Muscle layer of colon (tissue), 2 donors: ENCODE results near the gene KRTAP19-7.

Experiments
- H3K27ac ChIP-seq: one replicate; pipeline ENCODE4 v1.7.0; 2013; ENCODE audit warnings: low read depth, mild to moderate bottlenecking, low read length, moderate library complexity
- H3K27me3 ChIP-seq, 2 donors: one replicate each; pipeline ENCODE4 v1.7.0; 2013; ENCODE audit warnings: low read length in 2 of 2, mild to moderate bottlenecking in 2 of 2; ENCODE audit not compliant: insufficient read depth in 2 of 2, control insufficient read depth in 1 of 2
- H3K36me3 ChIP-seq: one replicate; pipeline ENCODE4 v1.7.0; 2013; ENCODE audit warnings: mild to moderate bottlenecking, low read length; ENCODE audit not compliant: insufficient read depth
- H3K4me1 ChIP-seq: one replicate; pipeline ENCODE4 v1.7.0; 2013; ENCODE audit warnings: mild to moderate bottlenecking, low read length; ENCODE audit not compliant: insufficient read depth
- H3K4me3 ChIP-seq, 2 donors: one replicate each; pipeline ENCODE4 v1.7.0; 2013; ENCODE audit warnings: low read length in 2 of 2, low read depth in 1 of 2, mild to moderate bottlenecking in 1 of 2, moderate library complexity in 1 of 2
- H3K9ac ChIP-seq: one replicate; pipeline ENCODE4 v1.7.0; 2013; ENCODE audit warnings: low read length
- H3K9me3 ChIP-seq: one replicate; pipeline ENCODE4 v1.7.0; 2013; ENCODE audit warnings: mild to moderate bottlenecking, low read length
- donor health status: abdominal sarcoma.
- donor health status: Adenocarcinoma of cecum.

Gene KRTAP19-7, protein sequence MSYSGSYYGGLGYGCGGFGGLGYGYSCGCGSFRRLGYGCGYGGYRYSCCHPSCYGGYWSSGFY

DNA sequence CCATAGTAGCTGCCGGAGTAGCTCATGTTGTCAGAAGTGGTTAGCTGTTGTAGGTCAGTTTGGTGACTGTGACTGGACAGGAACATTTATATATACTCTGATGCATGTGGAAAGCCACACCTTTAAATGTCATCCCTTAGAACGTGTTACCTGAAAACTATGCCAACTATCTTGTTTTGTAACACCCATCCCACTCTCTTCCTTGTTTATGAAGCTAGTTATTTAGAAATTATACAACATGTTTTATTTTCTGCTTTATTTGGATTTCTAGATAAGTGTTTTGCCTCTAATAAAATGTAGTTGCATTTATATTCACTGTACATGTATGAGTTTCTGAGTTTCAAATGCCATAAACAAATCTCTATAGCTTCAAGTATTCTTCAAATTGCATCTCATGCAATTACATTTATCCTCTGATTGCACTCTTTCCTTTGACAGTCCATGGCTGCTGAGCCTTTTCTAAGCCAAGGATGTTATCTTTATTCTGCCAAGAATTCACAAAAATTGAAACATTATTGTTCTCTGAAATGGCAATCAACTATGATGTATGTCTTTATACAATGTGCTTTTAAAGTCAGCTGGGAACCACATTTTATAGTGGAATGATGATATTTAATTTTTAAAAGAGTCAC, at the start of gene KRTAP19-7:
KRTAP19-7 (minus strand) TSS at position 51 of the 632 bp plus-strand sequence; CDS start at position 26, 25 bp downstream.
- no peak within 1 kb of the TSS for H3K27ac ChIP-seq
- H3K9ac ChIP-seq = no peak within 1 kb of the TSS
- H3K27me3 ChIP-seq = no peaks in the 10 kb centered on the region
- H3K9me3 ChIP-seq = no peaks in the 10 kb centered on the region
- H3K4me3 ChIP-seq = no peak within 1 kb of the TSS
- no peaks in the 10 kb centered on the region for H3K36me3 ChIP-seq
- no peaks in the 10 kb centered on the region for H3K4me1 ChIP-seq

DNA sequence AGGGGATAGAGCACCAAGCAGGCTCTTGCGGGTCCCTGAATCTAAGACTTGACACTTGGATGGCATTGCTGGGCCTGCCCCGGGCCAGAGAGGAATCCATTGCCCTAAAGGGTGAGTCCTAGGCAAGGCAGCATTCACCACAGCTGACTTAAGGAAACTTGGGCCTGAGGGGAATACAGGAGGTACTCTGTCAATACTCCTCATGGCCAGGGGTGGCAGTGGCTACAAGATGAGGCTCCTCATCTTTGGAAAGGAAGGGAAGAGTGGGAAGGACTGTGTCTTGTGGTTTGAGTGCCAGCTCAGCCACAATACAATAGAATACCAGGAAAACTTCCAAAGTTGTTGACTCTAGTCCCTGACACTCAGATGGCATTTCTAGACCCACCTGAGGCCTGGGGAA, 44.9 kb upstream of the KRTAP19-7 start:
- Histone ChIP-seq H3K27ac (no peak overlapping the region), H3K9me3 (no peaks in the 10 kb centered on the region), H3K27me3 (no peaks in the 10 kb centered on the region), H3K4me1 (no peaks in the 10 kb centered on the region), H3K9ac (no peak overlapping the region), H3K4me3 (no peak overlapping the region), H3K36me3 (no peaks in the 10 kb centered on the region)

DNA sequence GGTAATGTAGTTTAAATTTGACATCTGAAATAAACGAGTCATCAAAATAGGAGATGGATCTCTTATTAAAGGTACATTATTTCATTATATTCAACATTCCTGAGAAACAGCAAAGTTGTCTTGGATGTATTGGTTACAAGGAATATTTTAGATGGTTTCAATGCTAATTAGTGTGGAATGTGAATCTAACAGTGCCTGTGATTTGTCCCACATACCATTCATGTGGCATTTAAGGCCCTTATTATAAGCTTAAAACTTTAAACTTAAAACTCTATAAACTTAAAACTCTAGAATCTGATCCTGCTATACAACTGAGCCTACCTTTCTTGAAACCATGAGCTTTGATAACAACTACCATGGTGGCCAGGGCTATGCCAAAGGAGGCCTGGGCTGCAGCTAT, 39.7 kb upstream of the KRTAP19-7 start, which contains the start of gene KRTAP22-1:
KRTAP22-1 (plus strand) TSS at position 301 of the 400 bp plus-strand sequence.
- Histone ChIP-seq H3K9ac (no peak within 1 kb of the TSS), H3K4me1 (no peaks in the 10 kb centered on the region), H3K36me3 (no peaks in the 10 kb centered on the region), H3K27ac (no peak within 1 kb of the TSS), H3K27me3 (no peaks in the 10 kb centered on the region), H3K4me3 (no peak within 1 kb of the TSS), H3K9me3 (no peaks in the 10 kb centered on the region)

DNA sequence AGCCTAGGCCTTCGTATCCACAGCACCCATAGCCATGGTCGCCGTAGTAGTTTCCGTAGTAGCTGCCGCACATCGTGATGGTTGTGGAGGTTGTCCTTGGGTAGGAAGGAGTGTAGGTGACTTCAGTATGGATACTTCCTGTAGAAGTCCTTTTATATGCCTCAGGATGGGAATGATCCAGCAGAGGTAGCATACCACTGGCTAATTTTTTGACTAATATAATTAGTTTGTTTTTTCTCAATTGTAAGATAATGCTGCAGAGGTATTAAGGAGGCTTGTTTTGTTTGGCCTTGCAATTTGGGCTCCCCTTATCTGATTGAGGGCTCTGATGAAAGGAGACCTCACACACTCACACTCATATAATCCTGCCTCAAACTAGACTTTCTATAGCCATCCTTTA, 37.7 kb upstream of the KRTAP19-7 start, which contains the start of gene KRTAP6-2:
KRTAP6-2 (minus strand) TSS at position 101 of the 400 bp plus-strand sequence; CDS start at position 73, 28 bp downstream.
- no peak within 1 kb of the TSS for H3K9ac ChIP-seq
- H3K9me3 ChIP-seq = no peaks in the 10 kb centered on the region

DNA sequence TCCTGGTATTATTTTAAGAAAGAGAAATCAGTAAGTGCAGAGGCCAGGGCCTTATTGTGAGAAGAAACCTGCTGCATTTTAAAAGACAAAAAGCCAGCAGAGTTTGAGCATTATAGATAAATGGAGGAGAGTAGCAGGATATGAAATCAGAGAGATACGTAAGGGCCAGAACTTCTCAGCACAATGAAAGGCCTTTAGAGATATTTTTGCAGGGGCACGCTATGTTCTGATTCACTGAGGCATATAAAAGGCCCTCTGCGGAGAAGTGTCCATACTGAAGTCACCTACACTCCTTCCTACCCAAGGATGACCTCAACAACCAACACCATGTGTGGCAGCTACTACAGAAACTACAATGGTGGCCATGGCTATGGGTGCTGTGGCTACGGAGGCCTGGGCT, 31.0 kb upstream of the KRTAP19-7 start, which contains the start of gene KRTAP6-3:
KRTAP6-3 (plus strand) TSS at position 301 of the 400 bp plus-strand sequence; CDS start at position 307, 6 bp downstream.
- Histone ChIP-seq H3K27ac (no peak within 1 kb of the TSS), H3K4me3 (no peak within 1 kb of the TSS), H3K4me1 (no peaks in the 10 kb centered on the region), H3K9me3 (no peaks in the 10 kb centered on the region), H3K36me3 (no peaks in the 10 kb centered on the region), H3K27me3 (no peaks in the 10 kb centered on the region), H3K9ac (no peak within 1 kb of the TSS)

More for the DNA sequence above, 37.7 kb upstream of the KRTAP19-7 start, which contains the start of gene KRTAP6-2:
- H3K27me3 ChIP-seq = no peaks in the 10 kb centered on the region
- no peaks in the 10 kb centered on the region for H3K36me3 ChIP-seq
- H3K4me3 ChIP-seq = no peak within 1 kb of the TSS
- H3K27ac ChIP-seq = no peak within 1 kb of the TSS
- H3K4me1 ChIP-seq = no peaks in the 10 kb centered on the region

DNA sequence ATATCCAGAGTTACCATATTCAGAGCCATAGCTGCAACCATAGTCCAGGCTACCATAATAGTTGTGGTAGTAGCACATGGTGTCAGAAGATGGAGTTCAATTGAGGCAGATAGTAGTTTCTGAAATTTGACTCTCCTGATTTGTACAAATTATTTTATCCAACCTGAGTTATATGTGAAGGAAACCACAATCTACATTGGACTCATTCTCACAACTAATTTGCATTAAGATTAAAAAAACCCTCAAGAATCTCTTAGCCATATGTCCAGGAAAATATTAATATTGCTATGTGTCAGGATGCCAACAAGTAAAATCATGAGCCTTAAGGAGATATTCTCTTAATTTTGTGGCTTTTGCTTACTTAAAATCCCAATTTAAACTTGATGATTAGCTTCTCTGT, 29.2 kb upstream of the KRTAP19-7 start, which contains the start of gene KRTAP22-2:
KRTAP22-2 (minus strand) TSS at position 101 of the 400 bp plus-strand sequence.
- no peaks in the 10 kb centered on the region for H3K4me1 ChIP-seq
- H3K9ac ChIP-seq = no peak within 1 kb of the TSS
- H3K36me3 ChIP-seq = no peaks in the 10 kb centered on the region
- H3K9me3 ChIP-seq = no peaks in the 10 kb centered on the region
- no peaks in the 10 kb centered on the region for H3K27me3 ChIP-seq
- no peak within 1 kb of the TSS for H3K4me3 ChIP-seq
- H3K27ac ChIP-seq = no peak within 1 kb of the TSS

DNA sequence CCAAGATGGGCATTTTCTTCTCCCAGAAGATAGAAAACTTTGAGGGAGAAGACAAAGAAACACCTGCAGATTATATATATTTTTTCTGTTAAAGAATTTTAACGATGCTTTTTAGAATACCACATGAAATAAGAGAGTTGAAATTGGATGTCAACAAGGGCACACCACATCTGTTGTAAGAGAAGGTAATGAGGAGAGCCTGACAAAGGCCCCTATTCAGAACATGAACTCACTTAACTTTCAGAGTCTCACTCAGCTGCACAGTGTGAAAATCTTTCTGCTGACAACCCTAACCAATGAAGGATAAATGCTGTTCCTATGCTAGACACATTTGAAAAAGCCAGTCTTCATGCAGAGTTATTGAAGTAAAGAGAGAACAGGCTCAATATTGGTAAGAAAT, 21.8 kb upstream of the KRTAP19-7 start:
- Histone ChIP-seq H3K27ac (no peak overlapping the region), H3K36me3 (no peaks in the 10 kb centered on the region), H3K9me3 (no peaks in the 10 kb centered on the region), H3K4me3 (no peak overlapping the region), H3K4me1 (no peaks in the 10 kb centered on the region), H3K9ac (no peak overlapping the region), H3K27me3 (no peaks in the 10 kb centered on the region)

DNA sequence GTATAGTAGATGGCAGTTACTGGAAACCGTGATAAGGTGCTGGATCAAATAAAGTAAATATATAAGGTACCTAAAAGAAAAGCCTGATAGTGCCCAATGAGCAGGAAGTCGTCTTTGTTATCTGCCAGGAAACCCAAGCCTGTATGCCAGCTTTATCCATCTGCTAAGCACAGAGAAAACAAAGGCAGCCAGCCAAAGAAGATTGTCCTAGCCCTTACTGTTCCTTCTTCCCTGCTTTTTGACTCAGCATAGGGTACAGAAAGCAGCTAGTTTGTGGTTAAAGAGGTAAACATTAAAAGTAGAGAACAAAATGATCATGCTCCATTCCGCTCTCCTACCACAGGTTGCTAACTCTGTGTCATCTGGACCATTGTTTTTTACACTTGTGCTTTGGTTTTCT, 19.0 kb upstream of the KRTAP19-7 start:
- no peak overlapping the region for H3K4me3 ChIP-seq
- H3K9ac ChIP-seq = no peak overlapping the region
- H3K27ac ChIP-seq = no peak overlapping the region
- H3K36me3 ChIP-seq = no peaks in the 10 kb centered on the region
- no peaks in the 10 kb centered on the region for H3K27me3 ChIP-seq
- H3K9me3 ChIP-seq = no peaks in the 10 kb centered on the region
- H3K4me1 ChIP-seq = no peaks in the 10 kb centered on the region

DNA sequence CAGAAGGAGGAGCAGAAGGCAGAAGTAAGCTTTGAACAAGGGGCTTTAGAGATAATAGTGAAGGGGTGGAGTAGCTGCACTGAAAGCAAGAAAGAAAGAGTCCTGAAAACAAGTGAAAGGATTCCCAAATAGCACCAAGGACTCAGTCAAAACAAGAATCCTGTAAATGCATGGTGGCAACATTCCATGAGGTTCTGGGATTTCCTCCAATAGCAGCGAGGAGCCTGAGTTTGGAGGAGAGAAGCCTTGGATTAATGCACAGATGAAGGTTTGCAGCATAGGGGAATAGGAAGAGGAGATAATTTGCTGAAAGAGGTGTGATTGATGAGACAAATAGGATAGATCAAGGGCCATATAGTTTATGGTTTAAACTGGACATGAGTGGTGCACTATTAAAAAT, 18.2 kb upstream of the KRTAP19-7 start:
- H3K9me3 ChIP-seq = no peaks in the 10 kb centered on the region
- no peaks in the 10 kb centered on the region for H3K27me3 ChIP-seq
- no peak overlapping the region for H3K27ac ChIP-seq
- no peak overlapping the region for H3K9ac ChIP-seq
- H3K36me3 ChIP-seq = no peaks in the 10 kb centered on the region
- no peak overlapping the region for H3K4me3 ChIP-seq
- H3K4me1 ChIP-seq = no peaks in the 10 kb centered on the region

DNA sequence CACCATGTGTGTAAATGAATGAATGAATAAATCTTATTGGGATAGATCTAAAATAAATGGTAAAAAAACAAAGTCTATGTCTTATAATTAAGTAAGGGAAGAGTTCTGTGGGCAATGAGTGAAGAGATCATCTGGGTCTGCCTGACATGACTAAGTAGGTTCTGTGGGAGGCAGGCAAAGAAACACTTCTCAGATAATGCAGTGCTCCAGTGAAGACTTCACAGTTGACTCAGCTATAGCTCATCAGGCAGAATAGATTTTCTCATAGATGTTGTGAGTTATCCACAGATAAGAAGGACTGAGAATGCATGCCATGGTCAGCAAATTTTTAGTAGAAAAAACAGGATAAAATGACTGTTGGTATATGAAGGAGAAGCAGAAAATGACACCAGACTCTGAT, 16.7 kb upstream of the KRTAP19-7 start:
- Histone ChIP-seq H3K27ac (no peak overlapping the region), H3K9me3 (no peaks in the 10 kb centered on the region), H3K27me3 (no peaks in the 10 kb centered on the region), H3K36me3 (no peaks in the 10 kb centered on the region), H3K4me3 (no peak overlapping the region), H3K9ac (no peak overlapping the region), H3K4me1 (no peaks in the 10 kb centered on the region)

DNA sequence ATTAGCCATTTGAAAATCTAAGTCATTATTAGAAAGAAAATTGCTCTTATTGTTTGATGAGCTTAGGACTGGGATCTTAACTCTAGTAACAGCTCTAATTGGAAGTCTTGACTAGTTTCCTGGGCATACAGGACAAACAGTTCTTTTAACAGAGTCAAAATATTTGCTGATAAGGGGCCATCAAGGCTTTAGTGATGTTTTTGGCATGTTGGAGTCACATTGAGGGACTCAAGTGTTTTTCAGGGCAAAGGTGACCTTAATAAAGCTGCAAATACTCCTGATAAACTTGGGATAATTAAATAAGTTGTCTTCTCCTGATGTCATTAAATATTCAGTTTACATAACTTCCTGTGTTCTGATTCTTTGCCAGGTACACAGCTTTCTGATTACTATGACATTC, 6.5 kb upstream of the KRTAP19-7 start:
- H3K27me3 ChIP-seq = no peaks in the 10 kb centered on the region
- no peaks in the 10 kb centered on the region for H3K36me3 ChIP-seq
- H3K9me3 ChIP-seq = no peaks in the 10 kb centered on the region
- H3K9ac ChIP-seq = no peak overlapping the region
- H3K27ac ChIP-seq = no peak overlapping the region
- no peak overlapping the region for H3K4me3 ChIP-seq
- no peaks in the 10 kb centered on the region for H3K4me1 ChIP-seq

DNA sequence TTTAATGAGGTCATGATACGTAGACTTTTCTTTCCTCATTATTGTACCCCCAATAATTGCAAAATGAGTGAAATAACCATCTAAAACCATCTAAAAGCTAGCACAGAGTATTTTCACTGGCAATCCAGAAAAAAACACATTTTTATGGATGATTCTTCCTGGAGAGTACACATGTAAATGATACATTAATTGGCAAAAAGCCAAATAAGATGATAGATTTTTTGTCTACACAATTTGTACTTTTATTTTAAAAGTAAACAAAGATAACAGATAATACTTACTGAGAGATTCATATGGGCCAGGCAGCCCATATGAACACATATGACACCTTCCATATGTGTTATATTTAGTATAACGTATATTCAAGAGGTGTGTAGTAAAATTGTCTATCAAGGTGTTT, 2.5 kb upstream of the KRTAP19-7 start:
- Histone ChIP-seq H3K4me3 (no peak overlapping the region), H3K27me3 (no peaks in the 10 kb centered on the region), H3K9me3 (no peaks in the 10 kb centered on the region), H3K36me3 (no peaks in the 10 kb centered on the region), H3K4me1 (no peaks in the 10 kb centered on the region), H3K27ac (no peak overlapping the region), H3K9ac (no peak overlapping the region)
